HG02943 (cell line): ENCODE results near the gene PAPSS2.
"Not testable (repeated sequence)": the region's sequence is repeated elsewhere in the genome, so short reads cannot be mapped to it uniquely, and the experiment has no call there.

Experiments used
- ATAC-seq: cut with Tn5 transposase; IDR thresholded peaks from one replicate; pipeline ENCODE4 v1.9.1; 2021; ENCODE audit warnings: mild to moderate bottlenecking, low read depth, moderate library complexity; ENCODE audit not compliant: unreplicated experiment

PAPSS2 gene

GRCh38 chr10:87739703-87740102 lies 80.0 kb downstream of the PAPSS2 start:
- no peak for ATAC-seq

- no peak for ATAC-seq
Measured at GRCh38 chr10:87740254-87740655, 80.6 kb downstream of the PAPSS2 start.

- not testable (repeated sequence) for ATAC-seq
Measured at GRCh38 chr10:87742992-87743610, 83.4 kb downstream of the PAPSS2 start.

- no peak for ATAC-seq
Measured at GRCh38 chr10:87744606-87745005, 84.9 kb downstream of the PAPSS2 start.

- ATAC-seq, result no peak
Measured at GRCh38 chr10:87746911-87747310, 87.2 kb downstream of the PAPSS2 start.

DNA sequence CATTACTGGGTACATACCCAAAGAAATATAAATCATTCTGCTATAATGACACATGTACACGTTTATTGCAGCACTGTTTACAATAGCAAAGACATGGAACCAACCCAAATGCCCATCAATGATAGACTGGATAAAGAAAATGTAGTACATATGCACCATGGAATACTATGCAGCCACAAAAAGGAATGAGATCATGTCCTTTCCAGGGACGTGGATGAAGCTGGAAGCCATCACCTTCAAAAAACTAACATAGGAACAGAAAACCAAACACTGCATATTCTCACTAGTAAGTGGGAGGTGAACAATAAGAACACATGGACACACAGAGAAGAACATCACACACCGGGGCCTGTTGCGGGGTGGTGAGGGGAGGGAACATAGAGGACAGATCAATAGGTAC lies 88.6 kb downstream of the PAPSS2 start:
- ATAC-seq, result not testable (repeated sequence)

DNA sequence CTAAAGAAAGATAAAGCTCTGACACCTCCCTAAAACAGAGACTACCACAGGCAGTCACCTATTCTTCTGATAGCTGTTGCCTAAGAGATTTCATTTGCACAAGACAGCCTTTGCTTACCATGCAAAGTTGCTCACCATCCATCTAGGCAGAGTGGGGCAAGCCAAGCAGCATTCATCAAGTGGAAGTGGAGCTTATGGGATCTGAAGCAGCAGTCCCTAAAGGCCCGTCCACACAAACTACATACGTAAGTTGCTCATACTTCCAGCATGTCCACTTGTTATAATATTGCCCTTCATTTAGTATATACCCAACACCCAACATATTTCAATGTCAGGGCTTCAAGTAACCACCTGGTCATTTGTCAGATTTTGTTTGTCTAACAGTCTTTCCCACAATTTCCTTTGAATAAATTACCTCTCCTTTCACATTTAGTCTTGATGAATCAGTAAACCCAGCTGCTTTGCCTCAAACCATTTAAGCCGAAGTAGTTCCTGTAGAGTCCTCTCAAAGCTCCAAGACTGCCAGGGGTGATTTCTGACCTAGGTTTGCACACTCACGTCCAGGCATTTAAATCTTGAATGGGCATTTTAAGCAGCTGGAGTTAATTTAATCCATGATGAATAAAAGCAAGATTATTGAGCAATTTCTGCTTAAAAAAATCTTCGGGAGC lies 90.5 kb downstream of the PAPSS2 start:
- no peak for ATAC-seq

DNA sequence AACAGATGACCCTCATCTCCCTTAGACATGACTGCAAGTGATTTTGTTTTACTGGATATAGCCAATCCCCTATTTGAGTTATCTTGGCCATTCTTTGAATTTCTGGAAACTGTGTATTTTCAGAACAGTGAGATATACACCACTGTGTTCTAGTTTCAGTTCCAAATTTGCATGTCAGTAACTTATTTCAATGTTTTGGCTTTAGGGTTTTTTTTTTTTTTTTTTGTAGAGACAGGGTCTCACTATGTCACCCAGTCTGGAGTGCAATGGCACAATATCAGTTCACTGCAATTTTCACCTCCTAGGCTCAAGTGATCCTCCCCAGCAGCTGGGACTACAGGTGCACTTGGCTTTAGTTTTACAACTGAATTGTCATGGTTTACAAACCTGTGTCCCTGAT lies 91.1 kb downstream of the PAPSS2 start:
- ATAC-seq, result peak; percentile 77

- no peak for ATAC-seq
Measured at GRCh38 chr10:87751274-87751673, 91.6 kb downstream of the PAPSS2 start.

DNA sequence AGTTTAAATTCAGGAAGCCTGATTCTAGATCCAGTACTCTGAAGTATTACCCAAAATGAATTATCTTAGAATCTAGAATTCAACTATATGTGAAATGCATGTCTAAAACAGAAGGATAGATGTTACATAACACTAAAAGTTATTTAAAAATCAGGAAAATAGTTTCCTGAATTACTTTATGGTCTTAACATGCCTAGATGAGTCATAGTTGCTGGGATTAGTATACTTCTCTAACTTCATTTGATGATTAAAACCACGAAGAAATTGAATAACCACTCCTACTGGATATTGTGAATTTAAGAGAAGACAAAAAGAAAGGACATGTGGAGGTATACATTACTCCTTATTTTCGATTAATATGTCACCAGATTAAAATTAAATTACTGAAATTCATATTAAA lies 92.9 kb downstream of the PAPSS2 start:
- ATAC-seq, result no peak

GRCh38 chr10:87753995-87754866 lies 94.6 kb downstream of the PAPSS2 start:
- no peak for ATAC-seq

DNA sequence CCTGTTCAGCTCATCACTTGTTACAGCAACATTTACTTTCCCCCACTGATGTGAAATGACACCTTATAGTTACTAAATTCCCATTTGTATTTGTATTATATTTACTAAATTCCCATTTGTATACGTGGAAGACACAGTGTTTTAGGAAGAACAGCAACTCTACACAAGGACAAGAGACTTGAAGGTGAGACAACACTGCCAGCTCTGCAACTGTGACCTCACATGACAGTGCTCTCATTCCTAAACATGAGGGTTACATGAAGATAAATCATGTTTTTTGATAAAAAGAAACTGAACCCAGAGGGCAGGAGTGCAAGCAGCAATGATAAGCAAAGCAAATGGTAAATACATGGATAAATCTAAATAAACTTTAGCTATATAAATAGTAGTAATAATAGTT lies 98.0 kb downstream of the PAPSS2 start:
- no peak for ATAC-seq

DNA sequence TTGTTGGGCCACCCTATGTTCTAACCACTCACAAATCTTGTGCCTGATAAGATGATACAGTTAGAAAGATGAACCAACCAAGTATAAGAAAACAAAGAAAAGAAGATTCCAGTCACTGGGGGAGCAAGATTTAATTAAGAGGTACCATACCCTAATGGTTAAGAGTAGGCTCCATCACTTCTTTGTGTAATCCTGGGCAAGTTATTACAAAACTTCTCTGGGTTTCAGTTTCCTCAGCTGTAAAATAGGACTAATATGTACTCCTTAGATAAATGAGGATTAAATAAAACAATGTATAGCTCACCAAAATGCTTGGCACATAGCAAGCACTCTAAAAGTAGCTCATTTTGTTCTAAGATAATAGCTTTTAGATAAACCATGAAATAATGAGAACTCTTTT lies 99.9 kb downstream of the PAPSS2 start:
- ATAC-seq, result no peak

DNA sequence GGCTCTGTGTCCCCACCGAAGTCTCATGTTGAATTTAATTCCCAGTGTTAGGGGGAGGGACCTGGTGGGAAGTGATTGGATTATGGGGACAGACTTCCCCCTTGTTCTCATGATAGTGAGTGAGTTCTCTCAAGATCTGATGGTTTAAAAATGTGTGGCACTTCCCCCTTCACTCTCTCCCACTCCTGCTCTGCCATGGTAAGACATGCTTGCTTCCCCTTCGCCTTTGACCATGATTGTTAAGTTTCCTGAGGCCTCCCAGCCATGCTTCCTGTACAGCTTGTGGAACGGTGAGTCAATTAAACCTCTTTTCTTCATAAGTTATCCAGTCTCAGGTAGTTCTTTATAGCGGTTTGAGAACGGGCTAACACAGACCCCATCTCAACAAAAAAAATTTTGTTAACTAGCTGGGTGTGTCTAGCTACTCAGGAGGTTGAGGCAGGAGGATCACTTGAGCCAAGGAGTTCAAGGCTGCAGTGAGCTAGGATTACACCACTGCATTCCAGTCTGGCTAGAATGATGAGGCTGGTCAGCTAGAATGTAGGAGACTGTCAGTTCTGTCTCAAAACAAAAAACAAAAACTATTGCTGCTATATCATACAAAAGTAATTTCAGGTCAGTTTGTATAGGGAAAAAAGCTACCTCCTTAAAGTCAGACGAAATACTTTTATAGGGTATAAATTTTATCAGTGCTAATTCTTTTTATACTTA lies 100.7 kb downstream of the PAPSS2 start:
- ATAC-seq, result no peak

- no peak for ATAC-seq
Measured at GRCh38 chr10:87761153-87761552, 101.5 kb downstream of the PAPSS2 start.

DNA sequence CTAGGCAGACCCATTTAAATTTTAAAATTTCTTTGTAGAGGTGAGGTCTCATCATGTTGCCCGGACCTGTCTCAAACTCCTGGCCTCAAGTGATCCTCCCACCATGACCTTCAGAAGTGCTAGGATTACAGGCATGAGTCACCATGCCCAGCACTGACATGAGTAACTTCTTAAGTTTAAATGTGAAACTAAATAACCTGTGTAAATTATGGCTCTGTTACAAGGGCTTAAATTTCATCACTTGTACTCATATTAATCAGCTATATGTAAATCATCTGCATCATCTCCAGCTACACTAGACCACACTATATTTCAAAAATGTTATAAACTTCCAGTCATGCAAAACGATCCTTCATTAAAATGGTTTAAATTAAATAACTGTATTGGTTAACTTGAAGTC lies 102.2 kb downstream of the PAPSS2 start:
- no peak for ATAC-seq

GRCh38 chr10:87763086-87763861 lies 103.6 kb downstream of the PAPSS2 start:
- no peak for ATAC-seq

DNA sequence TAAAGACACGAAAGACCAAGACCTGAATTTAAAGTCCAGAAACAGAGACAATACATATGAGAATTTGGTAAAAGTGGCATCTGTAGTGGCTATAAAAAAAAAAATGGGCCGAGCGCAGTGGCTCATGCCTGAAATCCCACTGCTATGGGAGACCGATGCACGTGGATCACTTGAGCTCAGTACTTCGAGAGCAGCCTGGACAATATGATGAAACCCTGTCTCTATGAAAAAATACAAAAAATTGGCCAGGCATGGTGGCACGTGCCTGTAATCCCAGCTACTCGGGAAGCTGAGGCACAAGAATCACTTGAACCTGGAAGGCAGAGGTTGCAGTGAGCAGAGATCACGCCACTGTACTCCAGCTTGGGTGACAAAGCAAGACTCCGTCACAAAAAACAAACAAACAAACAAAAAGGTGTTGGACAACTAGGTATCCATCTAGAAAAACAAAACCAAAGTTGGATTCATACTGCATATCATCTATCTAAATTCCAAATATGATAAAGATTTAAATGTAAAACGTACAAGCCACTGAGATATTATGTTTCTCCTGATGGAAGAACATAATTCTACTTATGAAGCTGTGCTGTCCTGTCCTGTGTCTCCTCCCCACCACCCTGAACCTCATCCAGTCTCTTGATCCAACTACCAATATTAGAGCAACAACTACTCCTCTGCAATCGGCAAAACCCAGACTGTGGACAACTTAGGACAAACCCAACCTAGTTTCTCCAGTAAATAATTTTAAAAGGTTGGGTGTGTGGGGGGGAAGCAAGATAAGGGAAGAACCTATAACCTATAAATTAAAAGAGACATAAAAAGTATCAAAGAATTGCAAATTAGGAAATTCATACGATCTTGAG lies 104.6 kb downstream of the PAPSS2 start:
- no peak for ATAC-seq

GRCh38 chr10:87765666-87766376 lies 106.1 kb downstream of the PAPSS2 start:
- ATAC-seq, result no peak
